RKO (cell line): Measurements from ENCODE around the gene CCDC106.

Experiments used
- DNase-seq: peaks from one replicate; pipeline ENCODE4 v3.0.0-alpha.2; 2016; ENCODE audit warnings: low spot score

Gene CCDC106

DNA sequence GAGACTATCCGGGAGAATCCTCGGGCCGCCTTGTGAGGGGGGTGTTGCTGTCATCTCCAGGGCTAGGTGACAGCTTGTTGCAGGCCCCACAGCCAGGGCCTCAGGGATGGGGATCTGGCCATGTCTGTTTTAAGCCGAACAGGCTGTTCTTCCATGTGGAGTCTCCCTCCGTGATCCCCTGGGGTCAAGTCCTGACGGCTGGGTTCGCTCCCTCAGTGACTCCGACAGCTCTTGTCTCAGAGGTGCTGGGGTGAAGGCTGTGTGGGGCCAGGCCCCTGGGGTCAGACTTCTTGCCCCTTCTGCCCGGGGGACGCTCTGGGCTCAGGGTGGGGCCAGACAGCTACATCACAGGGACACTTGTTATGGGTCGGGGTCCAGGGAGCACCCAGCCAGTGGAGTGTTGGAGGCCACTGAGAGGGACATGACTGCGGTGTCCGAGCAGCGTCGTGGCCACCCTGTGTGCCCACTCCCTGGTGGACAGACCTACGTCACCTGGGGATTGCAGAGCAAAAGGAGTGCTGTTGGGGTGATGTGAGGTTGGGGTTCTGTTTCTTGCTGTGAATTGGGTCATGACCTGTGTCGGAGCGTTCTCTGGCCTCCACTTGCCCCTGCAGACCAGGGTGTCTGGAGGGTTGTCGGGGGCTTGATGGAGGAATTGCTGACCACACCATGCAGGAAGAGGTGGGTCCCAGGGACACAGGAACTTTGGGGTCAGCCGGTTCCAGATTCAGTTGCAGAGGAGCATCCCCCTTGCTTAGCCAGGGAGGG, 48.5 kb downstream of the CCDC106 start:
- DNase-seq, result no peak

DNA sequence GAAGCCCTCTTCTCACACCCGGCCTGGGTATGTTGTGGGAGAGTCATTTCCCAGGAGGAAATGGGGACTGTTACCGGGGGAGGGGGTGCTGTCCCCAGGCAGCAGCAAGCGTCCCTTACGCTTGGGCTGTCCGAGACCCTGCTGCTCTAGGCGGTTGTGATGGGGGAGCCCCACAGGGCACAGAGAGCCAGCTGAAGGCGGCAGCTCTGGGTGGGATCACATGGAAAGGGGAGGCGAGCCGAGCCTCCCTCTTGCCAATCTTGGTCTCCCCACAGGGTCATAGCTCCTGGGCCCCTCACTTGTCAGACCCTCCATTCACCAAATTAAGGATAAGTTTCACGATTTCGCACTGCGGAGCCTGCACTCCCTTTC, 49.0 kb downstream of the CCDC106 start:
- no peak for DNase-seq

- no peak for DNase-seq
Observed at GRCh38 chr19:55697698-55698097, 49.7 kb downstream of the CCDC106 start.

GRCh38 chr19:55698256-55698655, 50.2 kb downstream of the CCDC106 start:
- no peak for DNase-seq

DNA sequence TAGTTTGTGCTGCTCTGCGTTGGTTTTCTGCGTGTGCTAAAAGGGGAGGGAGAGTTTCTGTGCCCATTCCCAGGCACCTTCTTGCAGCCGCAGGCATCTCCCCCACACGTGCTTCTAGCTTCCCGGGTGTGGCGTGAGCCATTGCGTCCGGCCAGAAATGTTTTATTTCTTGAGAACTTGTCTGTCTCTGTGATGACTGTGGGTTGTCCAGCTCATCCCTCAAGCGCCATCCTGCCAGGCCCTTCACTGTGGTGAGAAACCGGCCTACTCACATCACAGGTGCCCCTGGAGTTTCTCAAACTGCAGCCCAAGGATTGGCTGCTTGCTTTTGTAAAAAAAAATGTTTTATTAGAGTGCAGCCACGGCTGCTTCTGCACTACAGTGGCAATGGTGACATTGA, 51.2 kb downstream of the CCDC106 start:
- DNase-seq, result no peak

DNA sequence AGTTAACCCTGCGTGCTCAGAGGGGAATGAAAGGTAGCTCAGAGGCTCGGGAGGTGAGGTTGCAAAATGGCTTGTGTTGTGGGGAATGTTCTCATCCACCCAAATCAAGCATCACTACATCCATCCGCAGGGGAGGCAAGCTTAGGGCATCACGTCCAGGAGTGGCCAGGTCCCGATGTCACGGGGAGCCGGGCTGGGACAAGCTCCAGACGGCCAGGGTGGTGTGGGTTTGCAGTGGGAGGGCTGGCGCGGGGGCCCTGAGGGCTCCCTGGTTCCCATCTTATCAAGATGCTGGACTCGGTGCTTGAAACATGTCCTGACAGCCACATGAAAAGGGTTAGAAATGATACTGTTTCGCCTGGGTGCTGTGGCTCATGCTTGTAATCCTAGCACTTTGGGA, 52.8 kb downstream of the CCDC106 start:
- no peak for DNase-seq

GRCh38 chr19:55702131-55702627, 54.2 kb downstream of the CCDC106 start:
- no peak for DNase-seq
